Dermis blood vessel endothelial cell (primary cell): Measurements from ENCODE around the gene DNM2. TPM values are rescaled to one million over a fixed set of nuclear protein-coding genes. Genes with fewer than 3 reads are reported as not detected.
"Not testable (repeated sequence)": the region's sequence is repeated elsewhere in the genome, so short reads cannot be mapped to it uniquely, and the experiment has no call there.

Source experiments
- DNase-seq: peaks from one replicate; pipeline ENCODE4 v3.0.0; 2010
- total RNA-seq: library from RNA; depleted of rRNA; stranded (reverse); fragments of >200 nt; gene quantifications from 2 replicates; pipeline ENCODE4 v1.2.3, GENCODE V29; 2014

DNM2 gene
- total RNA-seq = 118 and 185 TPM in 2 replicates

DNA sequence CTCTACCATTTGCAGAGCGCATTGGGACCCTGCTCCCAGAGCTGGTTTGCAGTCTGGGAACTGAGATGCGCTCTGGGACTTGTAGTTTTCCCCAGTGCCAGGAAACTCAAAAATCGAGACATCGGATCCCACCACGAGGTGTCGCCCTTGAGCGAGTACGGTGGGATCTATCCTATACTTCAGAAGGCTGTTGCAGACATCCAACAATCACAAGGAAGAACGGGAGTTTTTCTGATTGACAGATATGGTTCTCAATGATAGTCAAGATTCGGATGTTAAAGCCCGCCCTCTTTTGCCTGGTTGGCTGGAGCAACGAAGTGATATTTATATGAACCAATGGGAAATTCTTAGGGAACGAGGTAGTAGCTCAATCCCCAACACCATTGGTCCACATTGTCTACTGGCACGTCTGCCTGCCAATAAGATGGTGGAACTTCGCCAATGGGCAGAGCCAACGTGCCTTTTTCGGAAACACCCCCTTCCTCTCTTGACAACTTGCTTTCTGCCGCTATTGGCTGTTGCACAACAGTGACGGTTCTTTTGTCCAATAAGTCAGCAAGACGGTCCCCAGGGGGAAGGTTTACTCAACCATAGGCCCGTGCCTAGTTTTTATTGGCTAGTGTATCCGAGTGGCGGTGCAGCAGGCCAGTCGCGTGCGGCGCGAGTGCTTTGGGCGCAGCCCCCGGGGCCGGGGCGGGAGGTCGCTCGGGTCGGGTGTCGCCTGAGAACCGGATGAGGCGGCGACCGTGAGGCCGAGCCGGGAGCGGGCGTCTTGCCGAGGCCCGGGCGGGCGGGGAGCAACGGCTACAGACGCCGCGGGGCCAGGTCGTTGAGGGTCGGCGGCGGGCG lies at the start of gene DNM2:
TSS of gene DNM2 (plus strand) at position 724 of the 849 bp plus-strand sequence. CDS start 164 bp downstream, outside the sequence.
- peak; percentile 100 for DNase-seq

DNA sequence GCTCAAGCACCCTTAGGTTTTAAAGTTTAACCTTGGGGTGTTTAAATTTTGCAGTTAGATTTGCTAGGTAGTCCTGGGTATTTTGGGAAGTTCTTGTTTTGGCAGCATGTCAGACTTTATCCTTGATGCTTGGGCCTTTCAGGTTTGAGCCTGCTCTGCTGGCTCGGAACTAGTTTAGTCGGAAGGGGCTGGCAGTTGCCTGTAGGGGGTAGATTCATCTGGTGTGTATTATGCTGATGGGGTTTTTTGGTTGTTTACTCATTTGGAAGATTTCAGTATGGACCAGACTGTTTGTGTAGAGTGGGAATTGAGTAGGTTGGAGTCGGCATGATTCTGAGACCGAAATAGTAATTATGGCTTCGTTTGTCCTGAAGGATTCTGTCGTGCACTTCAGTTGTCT lies 48.6 kb upstream of the DNM2 start:
- no peak for DNase-seq

DNA sequence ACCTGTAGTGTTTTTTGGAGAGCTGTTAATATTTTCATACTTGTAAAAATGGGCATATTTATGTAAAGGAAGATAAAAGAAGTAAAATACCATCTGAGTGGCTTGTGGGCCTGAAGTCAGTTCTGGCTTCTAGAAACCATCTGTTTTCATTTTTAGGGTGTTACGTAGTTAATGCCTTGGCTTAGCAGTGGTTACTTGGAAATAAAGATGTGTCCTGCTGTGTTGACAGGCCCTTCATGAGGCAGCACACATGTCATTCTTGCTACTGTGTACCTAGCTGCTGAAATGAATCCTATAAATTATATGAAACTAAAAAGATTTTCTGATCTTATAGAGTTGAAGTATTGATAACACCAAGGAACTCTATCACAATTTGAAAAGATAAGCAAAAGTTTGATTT lies 47.7 kb upstream of the DNM2 start:
- DNase-seq = no peak

DNA sequence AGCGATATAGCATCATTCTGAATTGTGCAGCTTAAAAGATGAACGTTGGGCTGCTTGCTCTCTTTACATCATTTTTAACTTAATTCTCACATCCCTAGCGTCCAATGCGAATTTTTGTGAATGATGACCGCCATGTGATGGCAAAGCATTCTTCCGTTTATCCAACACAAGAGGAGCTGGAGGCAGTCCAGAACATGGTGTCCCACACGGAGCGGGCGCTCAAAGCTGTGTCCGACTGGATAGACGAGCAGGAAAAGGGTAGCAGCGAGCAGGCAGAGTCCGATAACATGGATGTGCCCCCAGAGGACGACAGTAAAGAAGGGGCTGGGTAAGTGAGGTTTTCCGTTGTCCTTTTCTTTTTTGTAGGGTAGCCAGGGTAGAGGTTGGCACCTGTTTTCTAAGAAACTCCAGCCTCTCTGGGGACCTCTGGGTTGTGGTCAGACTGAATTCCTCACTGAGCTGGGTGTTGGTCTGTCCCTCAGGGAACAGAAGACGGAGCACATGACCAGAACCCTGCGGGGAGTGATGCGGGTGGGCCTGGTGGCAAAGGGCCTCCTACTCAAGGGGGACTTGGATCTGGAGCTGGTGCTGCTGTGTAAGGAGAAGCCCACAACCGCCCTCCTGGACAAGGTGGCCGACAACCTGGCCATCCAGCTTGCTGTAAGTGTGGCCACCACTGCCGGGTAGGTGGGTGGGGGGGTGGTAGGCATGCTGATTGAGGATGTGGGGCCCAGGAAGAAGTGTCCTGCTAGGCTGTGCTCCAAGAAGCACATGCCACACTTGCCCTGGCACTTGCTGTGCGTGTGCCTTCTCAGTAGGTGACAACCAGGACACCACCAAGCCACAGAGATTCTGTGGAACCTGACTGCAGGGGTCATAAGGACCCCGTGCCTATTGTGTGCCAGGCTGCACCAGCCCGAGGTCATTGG lies 46.7 kb upstream of the DNM2 start:
- DNase-seq = no peak

DNA sequence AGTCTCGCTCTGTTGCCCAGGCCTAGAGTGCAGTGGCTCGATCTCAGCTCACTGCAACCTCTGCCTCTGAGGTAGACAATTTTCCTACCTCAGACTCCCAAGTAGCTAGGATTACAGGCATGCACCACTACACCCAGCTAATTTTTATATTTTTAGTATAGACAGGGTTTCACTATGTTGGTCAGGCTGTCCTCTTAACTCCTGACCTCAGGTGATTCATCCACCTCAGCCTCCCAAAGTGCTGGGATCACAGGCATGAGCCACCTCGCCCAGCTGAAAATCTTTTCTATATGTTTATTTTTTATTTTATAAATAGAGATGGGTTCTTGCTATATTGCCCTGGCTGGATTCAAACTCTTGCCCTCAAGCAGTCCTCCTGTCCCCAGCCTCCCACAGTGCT lies 46.0 kb upstream of the DNM2 start:
- not testable (repeated sequence) for DNase-seq

DNA sequence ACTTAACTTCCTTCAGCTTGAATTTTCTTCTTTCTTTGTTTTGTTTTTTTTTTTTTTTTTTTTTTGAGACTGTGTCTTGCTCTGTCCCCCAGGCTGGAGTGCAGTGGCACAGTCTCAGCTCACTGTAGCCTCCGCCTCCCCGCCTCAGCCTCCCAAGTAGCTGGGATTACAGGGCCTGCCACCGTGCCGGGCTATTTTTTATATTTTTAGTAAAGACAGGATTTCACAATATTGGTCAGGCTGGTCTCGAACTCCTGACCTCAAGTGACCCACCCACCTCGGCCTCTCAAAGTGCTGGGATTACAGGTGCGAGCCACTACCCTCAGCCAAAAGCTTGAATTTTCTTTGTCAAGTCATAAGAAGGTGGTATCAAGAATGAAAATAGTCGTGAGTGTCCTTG lies 42.7 kb upstream of the DNM2 start:
- not testable (repeated sequence) for DNase-seq

DNA sequence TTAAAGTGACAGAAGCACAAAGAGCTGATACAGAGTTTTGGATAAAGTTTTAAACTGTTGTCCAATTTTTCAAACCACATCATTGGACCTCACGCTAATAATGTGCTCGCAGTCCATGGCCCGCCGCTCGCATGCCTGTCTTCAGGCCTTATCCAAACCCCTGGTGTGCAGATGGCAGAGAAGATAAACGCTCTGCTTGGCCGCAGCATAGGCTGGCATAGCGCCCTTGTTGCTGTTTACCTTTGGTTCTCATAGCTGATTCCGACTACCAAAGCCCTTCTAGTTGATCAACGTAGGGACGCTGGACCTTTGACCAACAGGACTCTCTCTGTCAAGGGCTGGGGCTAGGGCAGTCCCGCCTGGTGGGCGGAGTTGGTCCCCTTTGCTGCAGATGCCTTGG lies 40.1 kb upstream of the DNM2 start:
- no peak for DNase-seq

DNA sequence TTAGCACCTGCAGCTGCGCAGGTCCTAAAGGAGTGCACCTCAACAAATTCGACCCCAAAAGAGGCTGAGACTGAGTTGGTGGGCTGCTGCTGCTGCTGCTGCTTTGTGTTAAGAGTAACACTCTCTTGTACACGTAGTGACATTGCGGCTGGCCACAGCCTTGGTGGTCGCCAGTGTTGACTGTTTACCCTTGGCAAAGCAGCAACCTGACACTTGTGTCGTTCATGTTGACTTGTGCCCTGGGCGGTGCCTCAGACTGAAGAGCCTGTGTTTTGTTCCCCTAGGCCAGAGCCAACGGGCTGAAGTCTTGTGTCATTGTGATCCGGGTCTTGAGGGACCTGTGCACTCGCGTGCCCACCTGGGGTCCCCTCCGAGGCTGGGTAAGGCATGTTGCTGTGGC lies 39.1 kb upstream of the DNM2 start:
- DNase-seq = no peak

DNA sequence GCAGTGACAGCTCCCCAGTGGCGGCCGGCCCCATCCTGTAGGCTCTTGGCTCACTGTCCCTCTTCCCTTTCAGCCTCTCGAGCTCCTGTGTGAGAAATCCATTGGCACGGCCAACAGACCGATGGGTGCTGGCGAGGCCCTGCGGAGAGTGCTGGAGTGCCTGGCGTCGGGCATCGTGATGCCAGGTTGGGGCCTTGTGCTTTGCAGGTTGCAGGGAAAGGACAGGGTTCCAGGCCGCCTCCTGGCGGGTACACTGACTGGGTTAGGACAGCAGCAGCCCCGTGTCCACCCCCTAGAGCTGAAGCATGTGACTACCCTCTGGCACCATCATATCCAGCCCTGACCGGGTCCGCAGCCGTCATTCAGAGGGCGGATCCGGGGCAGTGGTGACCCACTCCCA lies 38.1 kb upstream of the DNM2 start:
- DNase-seq = no peak

DNA sequence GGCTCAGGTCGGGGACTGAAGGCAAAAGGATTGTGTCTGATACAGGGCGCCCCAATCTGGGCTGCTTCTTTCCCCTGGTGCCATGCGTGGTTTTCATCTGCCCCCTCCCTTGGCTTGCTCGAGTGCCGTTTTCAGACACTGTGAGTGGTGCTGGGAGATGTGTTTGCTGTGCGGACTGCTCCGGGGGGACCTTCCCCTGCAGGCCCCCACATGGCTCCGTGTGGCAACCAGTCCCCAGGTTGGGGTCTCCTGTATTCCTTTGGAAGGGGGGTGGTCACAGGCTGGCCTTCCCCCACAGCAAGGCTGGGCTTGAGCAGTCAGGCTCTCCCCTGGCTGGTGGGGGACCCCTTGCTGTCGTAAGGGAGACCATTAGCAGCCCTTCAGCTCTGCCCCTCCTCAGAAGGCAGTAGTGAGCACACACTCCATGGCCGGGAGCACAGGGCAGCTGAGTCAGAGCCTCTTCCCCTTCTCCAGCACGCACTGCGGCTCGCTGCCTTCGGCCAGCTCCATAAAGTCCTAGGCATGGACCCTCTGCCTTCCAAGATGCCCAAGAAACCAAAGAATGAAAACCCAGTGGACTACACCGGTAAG lies 37.2 kb upstream of the DNM2 start:
- DNase-seq = no peak

DNA sequence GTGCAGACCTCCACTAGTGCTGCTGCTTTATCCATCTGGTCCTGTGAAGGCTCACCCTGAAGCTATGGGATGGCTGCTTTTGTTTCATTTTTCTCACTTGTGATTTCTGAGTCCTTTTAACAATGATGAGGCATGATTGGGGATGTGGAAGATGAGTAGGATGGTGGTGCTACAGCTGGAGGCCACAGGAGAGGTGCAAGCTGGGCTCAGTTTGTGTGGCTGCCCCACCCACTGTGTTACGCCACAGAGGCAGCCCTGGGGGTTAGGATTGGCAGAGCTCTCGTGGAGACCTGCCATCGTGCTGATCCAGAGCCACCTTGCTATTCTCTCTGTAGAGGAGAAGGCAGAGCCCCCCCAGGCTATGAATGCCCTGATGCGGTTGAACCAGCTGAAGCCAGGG lies 36.2 kb upstream of the DNM2 start:
- DNase-seq = no peak

DNA sequence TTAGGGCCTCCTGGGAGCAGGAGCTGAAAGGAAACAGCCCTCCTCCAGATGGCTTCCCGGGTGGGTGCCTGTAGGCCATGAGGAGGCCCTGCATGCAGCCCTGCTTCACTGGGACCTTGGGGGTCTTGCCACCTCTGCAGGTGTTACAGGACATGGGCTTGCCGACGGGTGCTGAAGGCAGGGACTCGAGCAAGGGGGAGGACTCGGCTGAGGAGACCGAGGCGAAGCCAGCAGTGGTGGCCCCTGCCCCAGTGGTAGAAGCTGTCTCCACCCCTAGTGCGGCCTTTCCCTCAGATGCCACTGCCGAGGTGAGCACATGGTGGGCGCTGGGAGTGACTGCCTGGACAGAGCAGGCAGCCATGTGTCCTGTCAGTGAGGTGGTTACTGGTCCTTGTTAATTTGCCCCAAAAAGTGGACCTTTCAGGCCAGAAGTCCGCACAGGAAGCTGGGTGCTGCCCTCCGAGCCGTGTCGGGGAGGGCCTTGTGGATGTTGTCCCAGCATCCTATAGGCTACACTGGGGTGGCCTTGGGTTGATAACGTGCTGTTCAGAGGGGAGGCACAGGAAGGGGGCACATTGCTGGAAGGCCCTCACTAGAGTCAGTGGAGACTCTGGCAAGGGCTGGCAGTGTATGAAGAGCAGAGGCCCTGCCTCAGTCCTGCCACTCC lies 35.3 kb upstream of the DNM2 start:
- DNase-seq = no peak

DNA sequence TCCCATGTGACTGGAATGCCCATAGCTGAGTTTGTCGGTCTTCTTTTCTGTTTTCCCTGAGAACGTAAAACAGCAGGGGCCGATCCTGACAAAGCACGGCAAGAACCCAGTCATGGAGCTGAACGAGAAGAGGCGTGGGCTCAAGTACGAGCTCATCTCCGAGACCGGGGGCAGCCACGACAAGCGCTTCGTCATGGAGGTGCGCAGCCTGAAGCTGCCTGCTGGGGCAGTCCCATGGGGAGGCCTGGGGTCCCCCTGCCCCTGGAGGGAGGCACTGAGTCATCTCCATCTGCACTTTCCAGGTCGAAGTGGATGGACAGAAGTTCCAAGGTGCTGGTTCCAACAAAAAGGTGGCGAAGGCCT lies 34.8 kb upstream of the DNM2 start:
- no peak for DNase-seq

DNA sequence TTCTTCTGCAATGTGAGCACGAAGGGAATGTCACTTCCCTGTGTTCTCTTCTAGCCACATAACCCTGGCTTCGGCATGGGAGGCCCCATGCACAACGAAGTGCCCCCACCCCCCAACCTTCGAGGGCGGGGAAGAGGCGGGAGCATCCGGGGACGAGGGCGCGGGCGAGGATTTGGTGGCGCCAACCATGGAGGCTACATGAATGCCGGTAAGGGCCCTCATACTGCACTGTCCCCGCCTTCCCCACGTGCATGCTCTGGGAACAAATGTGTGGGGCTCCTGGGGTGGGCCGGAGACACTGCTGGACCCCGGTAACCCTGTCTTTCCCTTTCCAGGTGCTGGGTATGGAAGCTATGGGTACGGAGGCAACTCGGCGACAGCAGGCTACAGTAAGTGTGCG lies 34.3 kb upstream of the DNM2 start:
- DNase-seq = no peak

DNA sequence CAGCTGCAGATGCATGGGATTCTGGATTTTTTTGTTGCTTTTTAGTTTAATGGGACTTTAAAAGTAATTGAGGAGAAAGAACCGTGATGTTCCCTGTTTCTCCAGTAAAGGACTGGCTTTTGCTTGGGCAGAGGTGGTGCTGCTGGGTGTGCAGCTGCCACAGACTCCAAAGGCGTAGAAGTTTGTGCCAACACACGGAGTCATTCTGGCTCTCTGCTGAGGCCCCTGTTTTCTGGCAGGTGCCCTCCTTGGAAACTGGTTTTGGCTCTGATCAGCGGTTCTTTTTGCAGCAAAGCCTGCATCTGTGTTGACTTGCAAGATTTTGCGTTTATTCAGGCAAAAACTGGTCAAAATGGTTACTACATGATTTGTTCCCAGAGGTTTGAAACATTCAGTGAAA lies 32.7 kb upstream of the DNM2 start:
- DNase-seq = no peak

DNA sequence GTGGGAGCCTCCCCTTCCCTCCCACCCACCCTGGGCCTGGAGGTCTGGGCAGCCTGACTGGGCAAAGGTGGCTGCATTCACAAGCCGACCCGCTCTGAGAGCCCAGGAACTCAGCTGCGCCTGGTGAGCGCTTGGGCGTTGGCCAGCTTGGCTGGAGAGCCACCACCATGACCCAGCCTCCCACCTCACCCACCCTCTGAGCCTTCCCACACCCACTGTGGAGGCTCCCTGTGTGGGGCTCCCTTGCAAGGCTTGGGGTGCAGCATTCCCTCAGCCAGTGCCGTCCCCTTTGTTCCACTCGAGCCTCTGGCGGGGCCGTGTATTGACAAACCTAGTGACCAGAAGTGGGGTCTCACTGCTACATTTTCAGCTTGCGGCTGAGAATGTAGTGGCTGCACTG lies 31.7 kb upstream of the DNM2 start:
- no peak for DNase-seq

DNA sequence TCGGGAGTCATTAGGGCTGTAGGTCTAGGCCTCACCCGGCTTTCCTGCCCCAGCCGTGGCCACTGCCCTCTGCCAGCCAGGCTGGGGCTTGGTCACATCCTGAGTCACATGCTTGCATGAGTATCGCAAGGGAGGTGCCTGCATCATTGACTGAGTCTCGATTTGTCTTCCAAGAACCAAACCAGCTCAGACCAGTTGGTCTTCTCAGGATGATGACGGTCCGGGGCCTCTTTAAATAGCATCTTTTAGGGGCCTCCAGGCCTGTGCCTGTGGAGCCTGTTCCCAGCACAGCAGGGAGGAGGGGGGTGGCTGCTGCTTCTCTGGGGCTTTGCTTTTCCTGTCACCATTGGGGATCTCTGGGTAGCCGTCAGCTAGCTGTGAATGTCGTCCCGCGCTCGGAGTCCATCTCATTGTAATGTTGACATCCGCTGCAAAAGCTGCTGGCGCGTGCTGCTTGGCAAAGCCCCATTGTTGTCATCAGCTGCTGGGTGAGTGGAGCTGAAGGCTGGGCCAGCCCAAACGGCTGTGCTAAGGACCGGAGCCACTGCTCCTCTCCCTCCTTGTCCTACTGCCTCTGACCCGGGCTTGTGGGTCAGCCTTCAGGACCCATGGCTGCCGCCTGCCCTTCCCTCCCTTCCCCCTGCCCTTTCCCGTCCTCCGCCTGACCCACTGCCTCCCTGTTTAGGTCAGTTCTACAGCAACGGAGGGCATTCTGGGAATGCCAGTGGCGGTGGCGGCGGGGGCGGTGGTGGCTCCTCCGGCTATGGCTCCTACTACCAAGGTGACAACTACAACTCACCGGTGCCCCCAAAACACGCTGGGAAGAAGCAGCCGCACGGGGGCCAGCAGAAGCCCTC lies 31.0 kb upstream of the DNM2 start:
- peak; percentile 27 for DNase-seq

DNA sequence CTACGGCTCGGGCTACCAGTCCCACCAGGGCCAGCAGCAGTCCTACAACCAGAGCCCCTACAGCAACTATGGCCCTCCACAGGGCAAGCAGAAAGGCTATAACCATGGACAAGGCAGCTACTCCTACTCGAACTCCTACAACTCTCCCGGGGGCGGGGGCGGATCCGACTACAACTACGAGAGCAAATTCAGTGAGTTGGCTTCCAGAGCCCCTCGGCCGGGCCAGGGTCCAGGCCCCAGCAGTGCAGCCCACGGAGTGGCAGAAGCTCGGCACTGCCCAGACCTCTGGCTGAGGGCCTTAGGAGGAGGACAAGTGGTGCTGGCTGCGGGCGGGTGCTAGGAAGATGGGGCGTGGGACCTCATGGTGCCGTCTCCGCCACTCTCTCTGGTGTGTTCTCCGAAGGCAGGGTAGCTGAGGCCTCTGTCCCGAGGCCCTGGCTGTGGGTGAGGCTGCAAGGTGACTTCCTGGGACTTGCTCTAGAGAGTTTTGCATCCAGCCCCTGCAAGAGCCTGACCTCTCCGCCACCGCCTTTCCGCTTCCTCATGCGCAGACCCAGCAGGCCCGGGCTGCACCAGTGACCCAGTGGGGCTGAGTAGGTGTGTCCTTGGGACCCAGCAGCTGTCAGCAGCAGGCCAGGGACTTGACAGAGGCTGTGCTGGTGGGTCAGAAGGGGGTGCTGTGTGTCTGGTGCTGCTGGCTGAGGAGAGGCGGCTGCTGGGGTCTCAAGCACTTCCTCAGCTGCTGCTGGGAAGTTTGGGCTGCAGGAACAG lies 30.2 kb upstream of the DNM2 start:
- DNase-seq = no peak

DNA sequence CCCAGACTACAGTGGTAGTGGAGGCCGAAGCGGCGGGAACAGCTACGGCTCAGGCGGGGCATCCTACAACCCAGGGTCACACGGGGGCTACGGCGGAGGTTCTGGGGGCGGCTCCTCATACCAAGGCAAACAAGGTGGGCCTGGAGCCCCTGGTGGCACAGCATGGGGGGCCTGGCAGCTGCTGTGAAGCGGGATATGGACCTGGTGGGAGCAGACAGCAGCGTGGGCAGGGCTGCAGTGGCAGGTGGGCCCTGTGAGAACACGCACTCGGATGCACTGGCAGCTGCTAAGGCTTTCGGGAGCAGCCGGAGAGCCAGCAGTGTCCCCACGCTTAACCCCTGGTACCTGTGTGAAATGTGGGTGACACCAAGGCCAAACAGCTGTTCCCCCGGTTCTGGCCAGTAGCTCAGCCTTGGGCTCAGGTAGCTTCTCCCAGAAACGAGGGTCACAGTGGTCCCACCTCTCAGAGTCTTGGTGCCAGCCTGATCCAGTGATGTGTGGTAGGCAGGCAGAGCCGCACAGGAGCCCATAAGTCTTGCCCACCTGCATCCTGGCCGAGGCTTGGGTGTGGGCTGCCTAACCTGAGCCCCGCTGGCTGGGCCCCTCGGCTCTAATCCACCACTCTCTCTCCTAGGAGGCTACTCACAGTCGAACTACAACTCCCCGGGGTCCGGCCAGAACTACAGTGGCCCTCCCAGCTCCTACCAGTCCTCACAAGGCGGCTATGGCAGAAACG lies 29.2 kb upstream of the DNM2 start:
- no peak for DNase-seq

DNA sequence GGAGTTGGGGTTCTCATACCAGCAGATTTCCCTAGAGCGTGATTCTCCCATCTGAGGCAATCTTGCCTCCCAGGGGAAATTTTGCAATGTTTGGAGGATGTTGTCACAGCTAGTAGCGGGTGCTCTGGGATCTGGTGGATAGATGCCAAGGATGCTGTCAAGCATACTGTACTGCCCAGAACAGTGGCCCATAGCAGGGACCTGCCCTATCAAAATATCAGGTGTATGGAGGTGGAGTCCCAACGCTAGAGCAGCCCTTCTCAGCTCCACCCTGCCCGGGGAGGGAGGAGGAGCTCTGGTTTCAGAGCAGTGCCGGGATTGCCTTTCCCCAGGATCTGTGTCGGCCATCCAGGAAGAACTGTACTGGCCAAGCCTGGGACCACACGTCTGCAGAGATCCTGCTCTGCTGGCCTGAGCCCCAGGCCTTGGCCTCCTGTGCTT lies 27.5 kb upstream of the DNM2 start:
- DNase-seq = no peak
